CD4-positive, CD25-positive, alpha-beta regulatory T cell (primary cell): ENCODE results near the gene PLEKHM1. TPM values are rescaled to one million over a fixed set of nuclear protein-coding genes. Genes with fewer than 3 reads are reported as not detected.
A peak's percentile ranks its signal among the peaks of the same experiment; 100 is the strongest.
"Not testable (repeated sequence)": the region's sequence is repeated elsewhere in the genome, so short reads cannot be mapped to it uniquely, and the experiment has no call there.

Experiments
- ATAC-seq, 2 donors: fragments of 150-1000 bp; cut with Tn5 transposase; one replicate each; pipeline ENCODE4 v1.10.0; 2021; ENCODE audit warnings: low read depth in 2 of 2, moderate number of reproducible peaks in 2 of 2, moderate library complexity in 1 of 2
- DNase-seq, 3 donors: peaks; one replicate each; pipeline versions ENCODE4 v3.0.0 to v3.0.0-alpha.2; 2012 to 2022; ENCODE audit warnings: mixed read lengths in 1 of 3
- H3K27ac ChIP-seq: one replicate; pipeline ENCODE4 v1.7.0; 2013; ENCODE audit warnings: mild to moderate bottlenecking, low read length; ENCODE audit not compliant: insufficient read depth, poor library complexity, severe bottlenecking
- H3K27me3 ChIP-seq: one replicate; pipeline ENCODE4 v1.7.0; 2013; ENCODE audit warnings: low read length; ENCODE audit not compliant: control insufficient read depth, insufficient read depth
- H3K36me3 ChIP-seq: one replicate; pipeline ENCODE4 v1.7.0; 2013; ENCODE audit warnings: mild to moderate bottlenecking, low read length, moderate library complexity; ENCODE audit not compliant: control insufficient read depth, insufficient read depth
- H3K4me1 ChIP-seq: 2 replicates; pipeline ENCODE4 v1.7.0; 2013; ENCODE audit warnings: mild to moderate bottlenecking, low read length; ENCODE audit not compliant: insufficient read depth, control insufficient read depth, poor library complexity, severe bottlenecking
- H3K4me3 ChIP-seq: one replicate; pipeline ENCODE4 v1.7.0; 2013; ENCODE audit warnings: low read depth, mild to moderate bottlenecking, low read length, moderate library complexity
- H3K9me3 ChIP-seq, 2 experiments: 1 replicate in 1 of 2; 2 replicates in 1 of 2; pipeline ENCODE4 v1.7.0; 2013; ENCODE audit warnings: low read length in 2 of 2, mild to moderate bottlenecking in 1 of 2, moderate library complexity in 1 of 2; ENCODE audit not compliant: control insufficient read depth in 2 of 2
- H3K27ac Mint-ChIP-seq, 3 donors: one replicate each; pipeline ENCODE4 v1.8.0; 2020 to 2022; ENCODE audit warnings: mild to moderate bottlenecking in 3 of 3, mixed read lengths in 3 of 3, moderate library complexity in 2 of 3
- H3K27me3 Mint-ChIP-seq: one replicate; pipeline ENCODE4 v1.8.0; 2022; ENCODE audit warnings: mild to moderate bottlenecking, mixed read lengths
- H3K36me3 Mint-ChIP-seq: one replicate; pipeline ENCODE4 v1.8.0; 2020; ENCODE audit warnings: mixed read lengths
- H3K4me1 Mint-ChIP-seq, 4 donors: one replicate each; pipeline ENCODE4 v1.8.0; 2020 to 2022; ENCODE audit warnings: mixed read lengths in 4 of 4, mild to moderate bottlenecking in 1 of 4
- H3K4me3 Mint-ChIP-seq, 4 donors: one replicate each; pipeline ENCODE4 v1.8.0; 2020 to 2022; ENCODE audit warnings: mild to moderate bottlenecking in 4 of 4, mixed read lengths in 4 of 4, moderate library complexity in 3 of 4
- H3K9me3 Mint-ChIP-seq, 7 donors: one replicate each; pipeline ENCODE4 v1.8.0; 2020 to 2022; ENCODE audit warnings: mixed read lengths in 7 of 7, mild to moderate bottlenecking in 3 of 7, moderate library complexity in 2 of 7
- polyA plus RNA-seq, 4 donors: library from polyadenylated mRNA; unstranded; fragments of 300-500 nt; fragmentation: Illumina TruSeq; gene quantifications; one replicate each; pipeline ENCODE4 v1.2.3, GENCODE V29; 2021
- total RNA-seq: library from RNA; stranded (reverse); gene quantifications from one replicate; pipeline ENCODE4 v1.2.3, GENCODE V29; 2022

Gene PLEKHM1
- total RNA-seq (103 TPM), polyA plus RNA-seq (10 to 100 TPM; 11.1 to 19.4 (median 12.0) TPM)

- peaks cover 5 to 31% (median 22%) of the 10 kb centered on the region in 4 donors for H3K4me1 Mint-ChIP-seq
- H3K4me1 ChIP-seq, H3K36me3 ChIP-seq, H3K9me3 ChIP-seq, H3K36me3 Mint-ChIP-seq, H3K27me3 ChIP-seq, H3K27me3 Mint-ChIP-seq, H3K9me3 Mint-ChIP-seq: not testable (repeated sequence)
- Histone ChIP-seq H3K4me3 (peak within 1 kb of the TSS; percentile 67), H3K27ac (peak within 1 kb of the TSS; percentile 68)
- ATAC-seq (peak; percentile 97 to 98), DNase-seq (peak; percentile 77 to 90 (median 82))
- H3K27ac Mint-ChIP-seq = peak within 1 kb of the TSS; percentile 92 to 96 (median 93)
- H3K4me3 Mint-ChIP-seq = peak within 1 kb of the TSS; percentile 88 to 97 (median 93)
These were observed at the start of gene PLEKHM1 for GRCh38 chr17:45490615-45491433. PLEKHM1 (minus strand) TSS chr17:45490721; CDS start chr17:45482484, 8,237 bp downstream.

GRCh38 chr17:45538168-45538567 lies 47.6 kb upstream of the PLEKHM1 start:
- not testable (repeated sequence) for H3K27ac Mint-ChIP-seq, H3K4me3 ChIP-seq, H3K36me3 ChIP-seq, H3K27me3 ChIP-seq, H3K27ac ChIP-seq, H3K4me3 Mint-ChIP-seq, H3K9me3 Mint-ChIP-seq, DNase-seq, H3K36me3 Mint-ChIP-seq, ATAC-seq, H3K4me1 ChIP-seq, H3K9me3 ChIP-seq, H3K27me3 Mint-ChIP-seq, H3K4me1 Mint-ChIP-seq

DNA sequence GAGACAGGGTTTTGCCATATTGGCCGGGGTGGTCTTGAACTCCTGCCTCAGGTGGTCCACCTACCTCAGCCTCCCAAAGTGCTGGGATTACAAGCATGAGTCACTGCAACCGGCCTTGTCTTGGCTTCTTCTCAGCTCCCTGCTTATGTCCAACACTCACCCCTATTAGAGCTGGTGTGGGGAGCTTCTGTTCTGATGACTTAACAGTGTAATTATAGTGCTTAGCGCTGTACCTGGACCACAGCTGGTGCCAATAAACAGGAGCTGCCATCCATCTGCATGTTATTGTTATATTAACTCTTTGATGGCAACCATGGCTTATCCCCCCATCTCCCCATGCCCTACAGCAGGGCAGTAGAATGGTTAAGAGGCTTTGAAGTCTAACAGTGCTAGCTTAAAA lies 15.6 kb upstream of the PLEKHM1 start:
- not testable (repeated sequence) for H3K27me3 Mint-ChIP-seq, H3K4me1 ChIP-seq, H3K4me1 Mint-ChIP-seq, H3K27ac Mint-ChIP-seq, H3K4me3 Mint-ChIP-seq, ATAC-seq, H3K9me3 Mint-ChIP-seq, H3K27ac ChIP-seq, H3K9me3 ChIP-seq, H3K36me3 ChIP-seq, DNase-seq, H3K27me3 ChIP-seq, H3K4me3 ChIP-seq
- H3K36me3 Mint-ChIP-seq = peaks cover 17% of the 10 kb centered on the region

DNA sequence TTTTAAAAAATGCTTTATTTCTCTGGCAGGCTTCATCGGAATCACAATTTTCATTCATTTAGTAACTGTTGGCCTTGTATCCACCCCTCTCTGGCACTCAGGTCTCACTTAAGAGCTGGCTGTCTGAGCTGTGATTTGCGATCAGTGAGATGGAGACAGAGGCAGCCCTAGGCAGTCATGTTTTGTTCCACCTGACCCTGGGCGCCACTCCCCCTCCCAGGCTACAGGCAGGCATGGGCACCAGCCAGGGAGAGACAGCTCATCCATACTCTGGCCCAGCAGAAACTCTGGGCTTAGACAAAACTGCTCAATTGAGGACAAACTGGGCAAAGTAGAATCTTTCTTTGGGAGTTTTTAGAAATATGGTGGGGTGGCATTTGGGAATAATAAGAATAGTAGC lies 14.7 kb upstream of the PLEKHM1 start:
- not testable (repeated sequence) for H3K4me3 ChIP-seq, H3K4me1 ChIP-seq, H3K27ac ChIP-seq, H3K9me3 Mint-ChIP-seq, H3K4me1 Mint-ChIP-seq, H3K9me3 ChIP-seq, ATAC-seq, H3K27me3 Mint-ChIP-seq, DNase-seq, H3K36me3 ChIP-seq, H3K27me3 ChIP-seq, H3K4me3 Mint-ChIP-seq
- peaks cover 17% of the 10 kb centered on the region for H3K36me3 Mint-ChIP-seq
- peak overlapping the region in 1 of 3 donors; percentile 56 for H3K27ac Mint-ChIP-seq

DNA sequence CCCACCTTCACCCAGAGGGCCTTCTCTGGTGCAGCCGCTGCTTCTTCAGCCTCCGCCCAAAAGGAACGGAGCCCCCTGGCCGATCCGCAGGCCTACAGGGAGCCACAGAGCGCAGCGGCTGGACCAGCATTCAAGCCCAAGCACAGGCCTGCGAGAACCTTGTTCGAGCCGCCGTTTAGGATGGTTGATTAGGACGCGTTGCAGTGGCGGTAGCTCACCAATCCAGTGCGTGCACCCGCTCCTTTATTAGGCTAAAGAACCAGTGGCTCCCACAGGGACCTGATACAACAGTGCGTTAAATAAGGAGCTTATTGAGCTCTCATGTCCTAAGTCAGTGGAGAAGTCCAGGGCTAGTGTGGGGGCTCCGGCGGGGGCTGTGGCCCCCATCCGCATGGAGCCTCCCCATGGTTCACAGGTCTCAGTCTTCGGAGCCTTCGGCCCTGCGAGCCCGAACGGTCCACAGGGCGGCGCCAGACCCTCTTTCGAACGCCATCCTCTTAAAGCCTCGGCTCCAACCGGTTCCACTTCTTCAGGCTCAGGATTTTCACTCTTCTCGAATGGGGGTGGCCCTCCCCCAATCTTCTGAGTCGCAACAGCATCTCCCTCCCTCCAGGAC lies 10.7 kb upstream of the PLEKHM1 start:
- H3K27me3 ChIP-seq, H3K36me3 ChIP-seq, H3K9me3 Mint-ChIP-seq, H3K27ac ChIP-seq, H3K27me3 Mint-ChIP-seq, H3K9me3 ChIP-seq, H3K36me3 Mint-ChIP-seq, H3K27ac Mint-ChIP-seq, H3K4me1 ChIP-seq, DNase-seq, H3K4me3 ChIP-seq, H3K4me3 Mint-ChIP-seq, ATAC-seq, H3K4me1 Mint-ChIP-seq: not testable (repeated sequence)

- not testable (repeated sequence) for H3K36me3 Mint-ChIP-seq, DNase-seq, H3K4me1 Mint-ChIP-seq, H3K27me3 Mint-ChIP-seq, H3K9me3 Mint-ChIP-seq, H3K9me3 ChIP-seq, H3K27me3 ChIP-seq, H3K27ac Mint-ChIP-seq, H3K4me3 Mint-ChIP-seq, H3K4me3 ChIP-seq, H3K4me1 ChIP-seq, H3K27ac ChIP-seq, ATAC-seq, H3K36me3 ChIP-seq
These were observed 10.0 kb upstream of the PLEKHM1 start for GRCh38 chr17:45500478-45500877.

- H3K4me1 Mint-ChIP-seq, ATAC-seq, DNase-seq, H3K9me3 ChIP-seq, H3K4me3 ChIP-seq, H3K36me3 ChIP-seq, H3K27me3 ChIP-seq, H3K27me3 Mint-ChIP-seq, H3K36me3 Mint-ChIP-seq, H3K27ac Mint-ChIP-seq, H3K4me3 Mint-ChIP-seq, H3K27ac ChIP-seq, H3K9me3 Mint-ChIP-seq, H3K4me1 ChIP-seq: not testable (repeated sequence)
These were observed 8.7 kb upstream of the PLEKHM1 start for GRCh38 chr17:45499208-45499607.

DNA sequence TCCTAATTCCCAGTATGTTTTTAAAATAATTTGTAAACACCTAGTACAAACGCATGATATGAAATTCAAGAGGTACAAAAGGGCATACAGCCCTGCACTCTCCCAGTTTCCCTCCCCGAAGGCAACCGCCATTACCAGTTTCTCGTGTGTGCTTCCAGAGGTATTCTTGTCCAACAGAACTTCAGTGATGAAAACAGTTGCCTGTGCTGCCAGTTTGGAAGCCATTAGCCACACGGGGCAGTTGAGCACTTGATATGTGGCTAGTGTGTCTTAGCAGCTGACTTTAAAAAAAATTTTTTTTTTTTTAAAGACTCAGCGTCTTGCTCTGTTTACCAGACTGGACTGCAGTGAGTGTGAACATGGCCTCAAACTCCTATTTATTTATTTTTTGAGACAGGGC lies 7.9 kb upstream of the PLEKHM1 start:
- not testable (repeated sequence) for H3K27ac ChIP-seq, H3K4me3 ChIP-seq, H3K4me1 ChIP-seq, H3K9me3 ChIP-seq, H3K4me1 Mint-ChIP-seq, H3K4me3 Mint-ChIP-seq, DNase-seq, H3K27ac Mint-ChIP-seq, H3K27me3 ChIP-seq, H3K36me3 Mint-ChIP-seq, ATAC-seq, H3K9me3 Mint-ChIP-seq, H3K36me3 ChIP-seq, H3K27me3 Mint-ChIP-seq
